Metanephros (tissue), 2 donors: ENCODE measurements around the gene MAST3. TPM values are rescaled to one million over a fixed set of nuclear protein-coding genes. Genes with fewer than 3 reads are reported as not detected.

ENCODE experiments used
- small RNA-seq: library from RNA; depleted of rRNA; stranded (forward); fragments of <200 nt; gene quantifications from one replicate; pipeline ENCODE3, GENCODE V24; 2014; ENCODE audit warnings: low replicate concordance
- total RNA-seq: library from RNA; depleted of rRNA; stranded (reverse); fragments of >200 nt; gene quantifications from one replicate; pipeline ENCODE4 v1.2.3, GENCODE V29; 2014

MAST3 gene
- total RNA-seq = 10.4 TPM

DNA sequence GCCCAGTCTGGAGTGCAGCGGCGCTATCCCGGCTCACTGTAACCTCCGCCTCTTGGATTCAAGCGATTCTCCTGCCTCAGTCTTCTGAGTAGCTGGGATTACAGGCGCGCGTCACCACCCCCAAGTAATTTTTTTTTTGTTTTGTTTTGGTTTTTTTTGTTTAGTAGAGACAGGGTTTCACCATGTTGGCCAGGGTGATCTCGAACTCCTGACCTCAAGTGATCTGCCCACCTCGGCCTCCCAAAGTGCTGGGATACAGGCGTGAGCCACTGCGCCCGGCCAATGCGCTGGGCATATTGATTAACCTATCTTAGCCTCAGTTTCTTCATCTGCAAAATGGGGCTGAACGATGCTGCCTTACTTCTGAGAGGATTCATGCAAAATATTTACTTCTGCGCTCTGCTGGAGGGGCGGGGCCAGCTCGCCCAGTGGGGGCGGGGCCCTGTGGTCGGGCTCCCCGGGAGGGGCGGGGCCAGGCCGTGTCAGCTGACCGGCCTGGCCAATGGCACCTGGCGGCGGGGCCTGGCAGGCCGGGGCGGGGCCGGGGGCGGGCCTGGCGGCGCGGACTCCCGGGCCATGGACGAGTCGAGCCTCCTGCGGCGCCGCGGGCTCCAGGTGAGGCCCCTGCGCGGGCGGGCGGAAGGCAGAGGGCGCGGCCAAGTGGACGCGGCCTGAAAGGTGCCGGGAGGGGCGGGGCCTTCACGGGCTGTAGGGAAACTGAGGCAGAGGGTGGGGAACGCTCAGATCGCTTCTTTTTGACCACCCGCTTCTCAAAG lies at the start of gene MAST3:
Gene MAST3, plus strand, starts transcription at position 562 of the 776 bp plus-strand sequence. Its CDS starts 15 bp downstream, at position 577.

DNA sequence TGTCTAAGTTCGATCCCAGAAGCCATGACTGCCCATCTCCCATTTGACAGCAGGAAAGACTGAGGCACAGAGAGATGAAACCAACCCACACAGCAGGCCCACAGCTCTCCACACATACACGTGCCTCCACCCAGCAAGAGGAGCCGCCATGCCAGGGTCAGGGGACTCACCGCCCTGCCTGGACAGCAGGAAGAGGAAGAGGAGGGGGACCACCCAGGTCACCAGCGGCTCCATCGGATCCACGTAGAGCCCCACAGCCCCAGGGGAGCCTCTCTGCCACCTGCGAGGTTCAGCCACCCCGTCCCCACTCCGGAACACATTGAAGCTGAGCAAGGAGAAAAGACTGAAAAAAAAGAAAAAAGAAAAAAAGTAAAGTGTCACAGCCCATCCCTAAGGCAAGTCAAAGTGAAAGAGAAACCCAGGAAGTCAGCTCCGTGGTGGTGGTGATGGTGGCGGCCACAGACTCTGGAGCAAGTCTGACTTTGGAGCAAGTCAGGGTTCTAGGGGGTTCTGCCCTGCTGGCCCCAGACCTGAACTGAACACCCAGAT lies 10.9 kb upstream of the MAST3 start, which contains the start of gene IL12RB1:
Gene IL12RB1, minus strand, starts transcription at position 345 of the 549 bp plus-strand sequence. Its CDS starts 111 bp downstream, at position 234.

DNA sequence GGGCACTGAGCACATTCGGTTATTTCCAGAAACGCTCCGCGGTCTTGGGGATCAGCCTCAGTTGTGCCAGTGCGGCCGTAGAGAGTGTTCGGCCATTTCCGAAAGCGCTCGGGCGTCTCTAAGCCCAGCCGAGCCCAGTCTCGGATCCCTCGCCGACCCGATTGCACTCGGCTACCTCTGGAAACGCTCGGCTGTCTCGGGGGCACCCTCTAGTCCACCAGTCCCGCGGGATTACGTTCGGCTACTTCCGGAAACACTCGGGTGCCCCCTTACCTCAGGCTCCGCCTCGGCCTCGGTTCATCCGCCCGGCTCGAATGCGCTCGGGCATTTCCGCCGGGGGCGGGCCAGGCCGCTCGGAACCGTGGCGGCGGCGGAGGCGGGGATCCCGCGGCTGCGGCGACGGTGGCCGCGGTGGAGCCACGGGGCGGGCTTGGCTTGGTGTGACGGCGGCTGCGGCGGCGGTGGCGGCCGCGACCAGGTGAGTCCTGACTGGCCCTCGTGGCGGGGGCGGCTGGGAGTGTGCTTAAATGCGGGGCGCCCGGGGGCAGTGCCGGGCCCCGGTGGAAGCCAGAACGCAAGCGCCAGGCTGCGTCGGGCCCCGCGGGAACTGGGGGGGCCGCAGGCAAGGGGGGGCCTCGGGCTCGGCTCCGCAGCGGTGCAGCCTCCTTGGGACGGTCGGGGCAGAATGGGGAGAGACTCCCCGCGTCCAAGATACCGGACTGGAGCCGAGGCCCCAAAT lies 55.4 kb downstream of the MAST3 start, which contains the start of gene PIK3R2:
Gene PIK3R2, plus strand, starts transcription at position 347 of the 739 bp plus-strand sequence. CDS start 2,717 bp downstream, outside the sequence.

DNA sequence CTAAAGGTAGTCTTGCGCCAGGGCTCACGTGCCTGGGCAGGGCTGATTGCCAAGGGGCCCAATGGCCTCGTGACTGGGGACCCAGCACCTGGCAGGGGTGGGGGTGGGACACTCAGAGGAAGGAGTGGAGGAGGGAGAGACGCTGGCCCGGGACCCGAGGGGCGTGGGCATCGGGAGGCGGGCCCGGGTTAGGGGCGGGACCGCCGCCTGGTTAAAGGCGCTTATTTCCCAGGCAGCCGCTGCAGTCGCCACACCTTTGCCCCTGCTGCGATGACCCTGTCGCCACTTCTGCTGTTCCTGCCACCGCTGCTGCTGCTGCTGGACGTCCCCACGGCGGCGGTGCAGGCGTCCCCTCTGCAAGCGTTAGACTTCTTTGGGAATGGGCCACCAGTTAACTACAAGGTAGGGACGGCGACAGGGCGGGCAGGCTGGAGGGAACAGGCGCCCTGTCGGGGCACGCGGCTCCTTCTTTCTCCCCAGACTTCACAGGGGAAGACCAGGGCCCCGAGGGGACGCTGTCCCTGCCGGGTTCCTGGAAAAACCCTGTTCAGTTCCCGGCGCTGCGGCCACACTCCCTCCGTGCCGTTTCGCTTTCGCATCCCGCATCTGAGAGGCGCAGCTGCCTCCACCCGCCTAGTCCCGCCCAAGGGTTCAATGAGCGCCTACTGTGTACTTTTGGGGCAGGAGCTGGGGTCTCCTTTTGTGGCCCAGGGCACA lies 76.2 kb downstream of the MAST3 start, which contains the start of gene IFI30:
Gene IFI30, plus strand, starts transcription at position 242 of the 717 bp plus-strand sequence. Its CDS starts 29 bp downstream, at position 271.

DNA sequence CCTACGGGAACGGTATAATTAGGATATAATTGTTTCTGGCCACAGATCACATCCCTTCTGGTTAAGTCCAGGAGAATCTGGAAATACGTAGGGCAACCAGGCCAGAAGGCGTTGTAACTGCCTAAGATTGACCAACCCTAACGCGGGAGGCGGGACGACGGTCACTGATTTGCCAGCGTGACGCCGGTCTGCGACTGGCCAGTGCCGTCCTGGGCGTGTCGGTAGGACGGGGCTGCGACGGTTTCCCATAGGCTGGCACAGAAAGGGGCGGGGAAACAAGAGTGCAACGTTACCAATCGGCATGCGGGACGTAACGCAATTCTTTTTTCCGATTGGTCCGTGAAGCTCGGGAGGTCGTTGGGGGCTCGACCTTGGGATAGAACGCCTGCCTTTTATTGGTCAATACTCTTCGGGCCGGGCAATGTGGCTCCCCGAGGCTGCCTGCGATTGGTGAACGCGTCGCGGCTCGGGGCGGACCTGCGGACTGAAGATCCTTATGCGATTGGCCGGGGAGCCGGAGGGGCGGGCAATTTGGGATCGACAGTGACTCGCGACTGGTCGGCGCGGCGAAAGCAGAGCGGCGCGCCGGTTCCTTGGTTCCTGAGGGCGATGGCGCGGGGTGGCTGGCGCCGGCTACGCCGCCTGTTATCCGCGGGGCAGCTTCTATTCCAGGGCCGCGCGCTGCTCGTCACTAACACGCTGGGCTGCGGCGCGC lies 95.3 kb downstream of the MAST3 start, which contains the start of gene MPV17L2:
Gene MPV17L2, plus strand, starts transcription at position 546 of the 715 bp plus-strand sequence. Its CDS starts 64 bp downstream, at position 610.

Small RNA genes lying within 50 kb of the gene (small RNA-seq; reads per million reads assigned to genes)
- not detected for gene IFI30

Other genes starting within 250 kb of the MAST3 start
- 11.7 TPM for gene JAK3, start 249.8 kb upstream of the MAST3 start, total RNA-seq
- 1,207 TPM for gene RPL18A, start 237.9 kb upstream of the MAST3 start, total RNA-seq
- gene SLC5A5, start 225.8 kb upstream of the MAST3 start, total RNA-seq = not detected
- 26.9 TPM for gene CCDC124, start 164.8 kb upstream of the MAST3 start, total RNA-seq
- 5.7 TPM for gene KCNN1, start 130.7 kb upstream of the MAST3 start, total RNA-seq
- gene ARRDC2, start 89.6 kb upstream of the MAST3 start, total RNA-seq = 16.6 TPM
- 1.3 TPM for gene IL12RB1, start 10.8 kb upstream of the MAST3 start, total RNA-seq
- gene PIK3R2, start 55.4 kb downstream of the MAST3 start, total RNA-seq = 14.0 TPM
- 57.0 TPM for gene IFI30, start 76.0 kb downstream of the MAST3 start, total RNA-seq
- 8.1 TPM for gene MPV17L2, start 95.4 kb downstream of the MAST3 start, total RNA-seq
- 8.8 TPM for gene RAB3A, start 106.3 kb downstream of the MAST3 start, total RNA-seq
- gene PDE4C, start 128.7 kb downstream of the MAST3 start, total RNA-seq = 5.3 TPM
- gene IQCN, start 176.7 kb downstream of the MAST3 start, total RNA-seq = 3.3 TPM
- 367 TPM for gene JUND, start 183.8 kb downstream of the MAST3 start, total RNA-seq
- 148 TPM for gene LSM4, start 225.3 kb downstream of the MAST3 start, total RNA-seq
- 31.9 TPM for gene PGPEP1, start 242.8 kb downstream of the MAST3 start, total RNA-seq